Suprapubic skin (tissue), 4 donors: ENCODE results near the gene HAS3.

Experiments
- POLR2A ChIP-seq, 2 donors: fragments of 450-650 bp; IDR thresholded peaks; one replicate each; pipeline ENCODE4 v1.6.1; 2017; ENCODE audit warnings: antibody characterized with exemption in 2 of 2, mild to moderate bottlenecking in 2 of 2, moderate library complexity in 2 of 2
- POLR2AphosphoS5 ChIP-seq, 3 donors: sonication (generic); formaldehyde crosslinking; IDR thresholded peaks; one replicate each; pipeline ENCODE4 v1.6.1; 2017; ENCODE audit warnings: antibody characterized with exemption in 3 of 3
- TF ChIP-seq, protein P1 (sequence below), 2 donors: fragments of 200-600 bp in 1 of 2; fragments of 450-650 bp in 1 of 2; sonication (generic) in 1 of 2; IDR thresholded peaks; one replicate each; pipeline ENCODE4 v1.5.1; 2016 to 2019; ENCODE audit warnings: antibody characterized with exemption in 2 of 2, mild to moderate bottlenecking in 1 of 2, moderate library complexity in 1 of 2

- TF ChIP-seq, protein P1, sequence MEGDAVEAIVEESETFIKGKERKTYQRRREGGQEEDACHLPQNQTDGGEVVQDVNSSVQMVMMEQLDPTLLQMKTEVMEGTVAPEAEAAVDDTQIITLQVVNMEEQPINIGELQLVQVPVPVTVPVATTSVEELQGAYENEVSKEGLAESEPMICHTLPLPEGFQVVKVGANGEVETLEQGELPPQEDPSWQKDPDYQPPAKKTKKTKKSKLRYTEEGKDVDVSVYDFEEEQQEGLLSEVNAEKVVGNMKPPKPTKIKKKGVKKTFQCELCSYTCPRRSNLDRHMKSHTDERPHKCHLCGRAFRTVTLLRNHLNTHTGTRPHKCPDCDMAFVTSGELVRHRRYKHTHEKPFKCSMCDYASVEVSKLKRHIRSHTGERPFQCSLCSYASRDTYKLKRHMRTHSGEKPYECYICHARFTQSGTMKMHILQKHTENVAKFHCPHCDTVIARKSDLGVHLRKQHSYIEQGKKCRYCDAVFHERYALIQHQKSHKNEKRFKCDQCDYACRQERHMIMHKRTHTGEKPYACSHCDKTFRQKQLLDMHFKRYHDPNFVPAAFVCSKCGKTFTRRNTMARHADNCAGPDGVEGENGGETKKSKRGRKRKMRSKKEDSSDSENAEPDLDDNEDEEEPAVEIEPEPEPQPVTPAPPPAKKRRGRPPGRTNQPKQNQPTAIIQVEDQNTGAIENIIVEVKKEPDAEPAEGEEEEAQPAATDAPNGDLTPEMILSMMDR (IDR thresholded peaks at IDR 0.05): no peak
- no peak for TF ChIP-seq POLR2AphosphoS5 (IDR thresholded peaks at IDR 0.05)
- TF ChIP-seq POLR2A (IDR thresholded peaks at IDR 0.05): no peak
Observed at GRCh38 chr16:69111216-69111875, 5.9 kb downstream of the HAS3 start.
